Thoracic aorta (tissue), 2 donors: Measurements from ENCODE around the gene CD160. TPM values are rescaled to one million over a fixed set of nuclear protein-coding genes. Genes with fewer than 3 reads are reported as not detected.
"Not testable (repeated sequence)": the region's sequence is repeated elsewhere in the genome, so short reads cannot be mapped to it uniquely, and the experiment has no call there.

Experiments
- ATAC-seq: fragments of 150-250 bp; one replicate; pipeline ENCODE4 v1.8.0; 2017; ENCODE audit warnings: low read depth; ENCODE audit not compliant: insufficient number of reproducible peaks, low FRiP score
- DNase-seq: peaks from one replicate; pipeline ENCODE4 v3.0.0-alpha.2; 2020; ENCODE audit warnings: low spot score
- H3K27ac ChIP-seq, 2 donors: fragments of 200-600 bp; sonication (generic); 1 replicate in 1 of 2; 2 replicates in 1 of 2; pipeline ENCODE4 v1.5.1; 2016; ENCODE audit warnings: mild to moderate bottlenecking in 2 of 2, moderate library complexity in 2 of 2
- H3K27me3 ChIP-seq: fragments of 200-600 bp; sonication (generic); replicated peaks from 2 replicates; pipeline ENCODE4 v1.6.0; 2016; ENCODE audit warnings: mild to moderate bottlenecking; ENCODE audit not compliant: insufficient read depth
- H3K36me3 ChIP-seq: fragments of 200-600 bp; sonication (generic); one replicate; pipeline ENCODE4 v1.5.1; 2016
- H3K4me1 ChIP-seq, 2 donors: fragments of 200-600 bp; sonication (generic); 1 replicate in 1 of 2; 2 replicates in 1 of 2; pipeline versions ENCODE4 v1.5.1 to v1.6.0; 2016; ENCODE audit warnings: low read depth in 2 of 2, mild to moderate bottlenecking in 1 of 2; ENCODE audit not compliant: control insufficient read depth in 1 of 2
- H3K4me3 ChIP-seq: fragments of 200-600 bp; sonication (generic); 2 replicates; pipeline ENCODE4 v1.5.1; 2016; ENCODE audit warnings: mild to moderate bottlenecking
- H3K9me3 ChIP-seq: fragments of 200-600 bp; sonication (generic); 2 replicates; pipeline ENCODE4 v1.5.1; 2016
- total RNA-seq, 2 donors: library from RNA; depleted of rRNA; stranded (reverse); fragments of >200 nt; gene quantifications; one replicate each; pipeline versions ENCODE4 v1.1.0 to v1.2.3, GENCODE V29; 2016
- TF ChIP-seq, protein P1 (sequence below): fragments of 200-600 bp; sonication (generic); IDR thresholded peaks from one replicate; pipeline ENCODE4 v1.5.1; 2019; ENCODE audit warnings: antibody characterized with exemption

CD160 gene
- total RNA-seq, 2 donors from 2014 or later: 0.28 TPM; not detected in 1

DNA sequence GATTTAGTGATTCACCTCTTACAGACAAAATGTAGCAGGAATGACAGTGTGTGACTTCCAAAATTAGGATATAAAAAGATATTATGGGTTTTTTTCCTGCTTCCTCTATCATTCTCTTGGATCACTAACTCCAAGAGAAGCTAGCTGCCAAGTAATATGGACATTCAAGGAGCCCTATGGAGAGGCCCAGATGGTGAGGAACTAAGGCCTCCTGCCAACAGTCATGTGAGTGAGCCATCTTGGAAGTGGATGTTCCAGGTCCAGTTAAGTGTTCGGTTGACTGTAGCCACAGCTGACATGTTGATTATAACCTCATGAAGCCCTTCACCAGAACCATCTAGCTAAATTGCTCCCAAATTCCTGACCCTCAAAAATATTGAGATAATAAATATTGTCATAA lies 38.8 kb downstream of the CD160 start:
- Histone ChIP-seq H3K4me3 (no peak overlapping the region), H3K27me3 (no peaks in the 10 kb centered on the region), H3K36me3 (peaks cover 7% of the 10 kb centered on the region), H3K27ac (no peak overlapping the region), H3K4me1 (peaks cover 0 to 28% of the 10 kb centered on the region in 2 donors), H3K9me3 (no peaks in the 10 kb centered on the region)
- no peak for ATAC-seq
- no peak for DNase-seq
- TF ChIP-seq, protein P1, sequence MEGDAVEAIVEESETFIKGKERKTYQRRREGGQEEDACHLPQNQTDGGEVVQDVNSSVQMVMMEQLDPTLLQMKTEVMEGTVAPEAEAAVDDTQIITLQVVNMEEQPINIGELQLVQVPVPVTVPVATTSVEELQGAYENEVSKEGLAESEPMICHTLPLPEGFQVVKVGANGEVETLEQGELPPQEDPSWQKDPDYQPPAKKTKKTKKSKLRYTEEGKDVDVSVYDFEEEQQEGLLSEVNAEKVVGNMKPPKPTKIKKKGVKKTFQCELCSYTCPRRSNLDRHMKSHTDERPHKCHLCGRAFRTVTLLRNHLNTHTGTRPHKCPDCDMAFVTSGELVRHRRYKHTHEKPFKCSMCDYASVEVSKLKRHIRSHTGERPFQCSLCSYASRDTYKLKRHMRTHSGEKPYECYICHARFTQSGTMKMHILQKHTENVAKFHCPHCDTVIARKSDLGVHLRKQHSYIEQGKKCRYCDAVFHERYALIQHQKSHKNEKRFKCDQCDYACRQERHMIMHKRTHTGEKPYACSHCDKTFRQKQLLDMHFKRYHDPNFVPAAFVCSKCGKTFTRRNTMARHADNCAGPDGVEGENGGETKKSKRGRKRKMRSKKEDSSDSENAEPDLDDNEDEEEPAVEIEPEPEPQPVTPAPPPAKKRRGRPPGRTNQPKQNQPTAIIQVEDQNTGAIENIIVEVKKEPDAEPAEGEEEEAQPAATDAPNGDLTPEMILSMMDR: no peak

DNA sequence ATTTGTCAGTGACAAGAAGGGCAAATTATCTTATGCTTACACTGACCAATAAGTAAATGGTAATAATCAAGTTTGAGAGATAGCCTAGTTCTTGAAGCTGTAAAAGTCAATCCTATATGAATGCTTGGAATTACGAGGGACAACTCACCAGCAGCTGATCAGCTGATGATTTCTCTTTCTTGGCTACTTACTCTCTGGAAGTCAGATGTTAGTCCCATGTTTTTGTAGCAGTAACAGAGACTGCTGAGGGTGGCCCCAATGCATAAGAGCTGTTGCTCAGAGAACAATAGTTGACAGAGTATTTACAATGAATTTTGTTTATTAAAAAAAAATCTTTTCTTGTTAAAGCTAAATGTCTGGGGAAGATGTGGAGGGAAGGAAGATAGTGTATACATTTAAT lies 39.3 kb downstream of the CD160 start:
- ATAC-seq (no peak), DNase-seq (no peak)
- Histone ChIP-seq H3K4me3 (no peak overlapping the region), H3K27ac (no peak overlapping the region), H3K27me3 (no peaks in the 10 kb centered on the region), H3K36me3 (peaks cover 7% of the 10 kb centered on the region), H3K9me3 (no peaks in the 10 kb centered on the region), H3K4me1 (peaks cover 0 to 28% of the 10 kb centered on the region in 2 donors)
- TF ChIP-seq, protein P1: no peak

GRCh38 chr1:145759721-145760120 lies 40.4 kb downstream of the CD160 start:
- DNase-seq (no peak), ATAC-seq (no peak)
- Histone ChIP-seq H3K4me3 (no peak overlapping the region), H3K9me3 (no peaks in the 10 kb centered on the region), H3K36me3 (peaks cover 9% of the 10 kb centered on the region), H3K27ac (no peak overlapping the region), H3K27me3 (no peaks in the 10 kb centered on the region), H3K4me1 (peaks cover 0 to 28% of the 10 kb centered on the region in 2 donors)
- TF ChIP-seq, protein P1: no peak

GRCh38 chr1:145760395-145760949 lies 41.2 kb downstream of the CD160 start:
- not testable (repeated sequence) for H3K27me3 ChIP-seq, DNase-seq, H3K4me3 ChIP-seq, H3K9me3 ChIP-seq, ATAC-seq, H3K27ac ChIP-seq
- Histone ChIP-seq H3K4me1 (peaks cover 0 to 26% of the 10 kb centered on the region in 2 donors), H3K36me3 (peaks cover 11% of the 10 kb centered on the region)

- Histone ChIP-seq H3K36me3 (peaks cover 11% of the 10 kb centered on the region), H3K4me1 (peaks cover 0 to 21% of the 10 kb centered on the region in 2 donors)
- not testable (repeated sequence) for H3K9me3 ChIP-seq, H3K4me3 ChIP-seq, ATAC-seq, H3K27me3 ChIP-seq, H3K27ac ChIP-seq, DNase-seq
Observed at GRCh38 chr1:145761498-145761897, 42.2 kb downstream of the CD160 start.

DNA sequence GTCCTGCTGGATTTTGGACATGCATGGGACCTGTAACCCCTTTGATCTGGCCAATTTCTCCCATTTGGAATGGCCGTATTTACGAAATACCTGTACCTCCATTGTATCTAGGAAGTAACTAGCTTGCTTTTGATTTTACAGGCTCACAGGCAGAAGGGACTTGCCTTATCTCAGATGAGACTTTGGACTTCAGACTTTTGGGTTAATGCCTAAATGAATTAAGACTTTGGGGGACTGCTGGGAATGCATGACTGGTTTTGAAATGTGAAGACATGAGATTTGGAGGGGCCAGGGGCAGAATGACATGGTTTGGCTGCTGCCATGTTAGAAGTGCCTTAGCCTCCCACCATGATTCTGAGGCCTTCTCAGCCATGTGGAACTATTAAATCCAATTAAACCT lies 42.7 kb downstream of the CD160 start:
- ATAC-seq, H3K4me3 ChIP-seq, DNase-seq, H3K27me3 ChIP-seq, H3K9me3 ChIP-seq, H3K27ac ChIP-seq: not testable (repeated sequence)
- H3K4me1 ChIP-seq: peaks cover 0 to 18% of the 10 kb centered on the region in 2 donors
- H3K36me3 ChIP-seq: peaks cover 11% of the 10 kb centered on the region

GRCh38 chr1:145764231-145764940 lies 45.1 kb downstream of the CD160 start:
- not testable (repeated sequence) for H3K27ac ChIP-seq, H3K4me1 ChIP-seq, DNase-seq, H3K9me3 ChIP-seq, H3K27me3 ChIP-seq, ATAC-seq, H3K4me3 ChIP-seq
- peaks cover 17% of the 10 kb centered on the region for H3K36me3 ChIP-seq

DNA sequence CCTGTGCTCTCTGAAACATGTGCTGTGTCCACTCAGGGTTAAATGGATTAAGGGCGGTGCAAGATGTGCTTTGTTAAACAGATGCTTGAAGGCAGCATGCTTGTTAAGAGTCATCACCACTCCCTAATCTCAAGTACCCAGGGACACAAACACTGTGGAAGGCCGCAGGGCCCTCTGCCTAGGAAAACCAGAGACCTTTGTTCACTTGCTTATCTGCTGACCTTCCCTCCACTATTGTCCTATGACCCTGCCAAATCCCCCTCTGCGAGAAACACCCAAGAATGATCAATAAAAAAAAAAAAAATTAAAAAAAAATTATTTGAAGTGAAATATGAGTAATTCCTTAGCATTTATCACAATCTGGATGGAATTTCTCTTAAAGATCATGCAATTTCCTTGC lies 45.8 kb downstream of the CD160 start:
- H3K9me3 ChIP-seq, ATAC-seq, DNase-seq, H3K4me3 ChIP-seq, H3K4me1 ChIP-seq, H3K27me3 ChIP-seq, H3K27ac ChIP-seq: not testable (repeated sequence)
- H3K36me3 ChIP-seq: peaks cover 19% of the 10 kb centered on the region

GRCh38 chr1:145765585-145766360 lies 46.5 kb downstream of the CD160 start:
- H3K36me3 ChIP-seq: peaks cover 24% of the 10 kb centered on the region
- not testable (repeated sequence) for ATAC-seq, H3K27ac ChIP-seq, H3K4me3 ChIP-seq, H3K4me1 ChIP-seq, H3K9me3 ChIP-seq, H3K27me3 ChIP-seq, DNase-seq
